ENCODE measurements around the gene USP3. TPM values are rescaled to one million over a fixed set of nuclear protein-coding genes. Genes with fewer than 3 reads are reported as not detected.

The USP3 gene
- polyA plus RNA-seq (ENCODE audit: insufficient read length in 4 of 4): 10 to 100 TPM; 31.6 to 45.0 (median 37.8) TPM

DNA sequence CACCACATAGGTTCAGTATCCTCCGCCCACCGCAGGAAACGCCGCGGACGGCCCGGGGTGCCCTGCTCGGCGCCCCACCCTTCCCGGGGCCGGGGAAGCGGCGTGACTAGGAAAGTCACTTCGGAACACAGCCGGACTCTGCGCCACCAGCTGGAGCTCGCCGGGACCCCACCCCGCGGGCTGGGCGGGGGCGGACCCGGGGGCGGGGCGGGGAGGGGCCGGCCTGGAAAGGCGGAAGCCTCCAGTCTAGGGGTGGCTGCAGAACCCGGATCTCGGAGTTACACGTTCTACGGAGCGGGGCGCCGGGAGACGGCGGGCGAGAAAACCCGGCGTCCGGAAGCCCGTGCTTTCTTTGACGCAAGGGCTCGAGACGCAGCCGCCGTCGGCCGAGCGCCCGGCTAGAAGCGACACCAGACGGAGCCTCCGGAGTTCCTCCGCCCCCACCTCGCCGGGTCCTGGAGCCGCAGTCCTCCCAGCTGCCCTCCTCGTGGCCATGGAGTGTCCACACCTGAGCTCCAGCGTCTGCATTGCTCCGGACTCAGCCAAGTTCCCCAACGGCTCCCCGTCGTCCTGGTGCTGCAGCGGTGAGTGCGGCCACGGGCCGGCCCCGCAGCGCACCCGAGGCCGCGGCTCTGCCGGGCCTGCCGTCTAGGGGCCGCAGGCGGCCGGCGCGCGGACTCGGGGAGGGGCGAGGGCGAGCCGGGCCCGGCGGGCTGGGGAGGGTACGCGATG lies at the start of gene USP3:
USP3 (plus strand) TSS at position 347 of the 732 bp plus-strand sequence; CDS start at position 494, 147 bp downstream.
- DNase-seq (ENCODE audit: low read depth in 4 of 4, low spot score in 2 of 4): peak; percentile 84 to 93 (median 93)

DNA sequence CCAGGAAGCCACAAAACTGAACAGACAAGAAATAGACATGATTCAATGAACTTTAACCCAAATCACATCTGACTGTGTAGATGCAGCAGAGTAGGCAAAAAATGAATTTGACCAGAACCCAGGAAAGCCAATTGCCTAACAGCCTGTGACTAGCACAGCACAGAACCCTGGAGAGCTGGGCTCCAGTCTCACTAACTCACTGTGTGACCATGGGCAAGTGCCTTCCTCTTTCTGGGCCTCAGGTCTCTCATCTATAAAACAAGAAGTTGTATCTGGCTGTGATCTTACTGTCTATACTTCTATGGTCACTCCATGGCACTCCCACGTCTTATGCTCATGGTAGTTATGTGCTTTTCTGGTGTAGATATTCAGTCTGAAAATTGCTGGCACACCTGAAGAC lies 48.1 kb upstream of the USP3 start:
- no peak for DNase-seq (ENCODE audit: low read depth in 4 of 4, low spot score in 2 of 4)

GRCh38 chr15:63457379-63457778 lies 47.0 kb upstream of the USP3 start:
- DNase-seq (ENCODE audit: low read depth in 4 of 4, low spot score in 2 of 4): no peak

- no peak for DNase-seq (ENCODE audit: low read depth in 4 of 4, low spot score in 2 of 4)
Measured at GRCh38 chr15:63458026-63458425, 46.4 kb upstream of the USP3 start.

DNA sequence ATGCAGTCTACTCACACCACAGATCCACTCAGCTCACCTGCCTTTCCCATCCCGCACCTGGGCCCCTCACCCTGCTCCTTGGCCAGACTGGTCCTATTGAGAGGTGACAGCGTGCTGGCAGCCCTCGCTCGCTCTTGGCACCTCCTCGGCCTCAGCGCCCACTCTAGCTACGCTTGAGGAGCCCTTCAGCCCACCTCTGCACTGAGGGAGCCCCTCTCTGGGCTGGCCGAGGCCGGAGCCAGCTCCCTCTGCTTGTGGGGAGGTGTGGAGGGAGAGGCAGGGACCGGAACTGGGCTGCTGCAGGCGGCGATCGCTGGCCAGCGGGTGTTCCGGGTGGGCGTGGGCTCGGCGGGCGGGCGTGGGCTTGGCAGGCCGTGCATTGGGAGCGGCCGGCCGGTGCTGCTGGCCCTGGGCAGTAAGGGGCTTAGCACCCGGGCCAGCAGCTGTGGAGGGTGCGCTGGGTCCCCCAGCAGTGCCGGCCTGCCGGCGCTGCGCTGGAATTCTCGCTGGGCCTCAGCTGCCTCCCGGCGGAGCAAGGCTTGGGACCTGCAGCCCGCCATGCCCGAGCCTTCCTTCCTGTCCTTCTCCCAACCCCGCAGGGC lies 45.5 kb upstream of the USP3 start:
- DNase-seq (ENCODE audit: low read depth in 4 of 4, low spot score in 2 of 4): no peak

GRCh38 chr15:63460210-63461155 lies 43.9 kb upstream of the USP3 start:
- DNase-seq (ENCODE audit: low read depth in 4 of 4, low spot score in 2 of 4): no peak

- no peak for DNase-seq (ENCODE audit: low read depth in 4 of 4, low spot score in 2 of 4)
Measured at GRCh38 chr15:63461230-63461985, 43.0 kb upstream of the USP3 start.

DNA sequence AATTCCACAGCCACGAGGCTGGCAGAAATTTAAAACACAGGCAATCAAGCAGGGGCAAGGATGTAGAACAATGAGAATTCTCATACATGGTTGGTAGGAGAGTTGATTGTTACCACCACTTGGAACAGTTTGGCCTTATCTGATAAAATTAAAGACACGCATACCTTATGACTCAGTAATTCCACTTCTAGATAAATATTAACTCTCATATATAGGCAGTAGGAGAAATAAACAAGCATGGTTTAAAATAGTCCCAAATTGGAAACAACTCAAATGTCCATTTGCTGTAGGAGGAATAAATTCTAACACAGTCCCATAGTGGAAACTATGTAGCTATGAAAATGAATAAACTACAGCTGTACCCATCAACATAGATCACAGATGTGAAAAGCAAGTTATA lies 42.3 kb upstream of the USP3 start:
- DNase-seq (ENCODE audit: low read depth in 4 of 4, low spot score in 2 of 4): no peak

- DNase-seq (ENCODE audit: low read depth in 4 of 4, low spot score in 2 of 4): no peak
Measured at GRCh38 chr15:63463036-63463435, 41.4 kb upstream of the USP3 start.

DNA sequence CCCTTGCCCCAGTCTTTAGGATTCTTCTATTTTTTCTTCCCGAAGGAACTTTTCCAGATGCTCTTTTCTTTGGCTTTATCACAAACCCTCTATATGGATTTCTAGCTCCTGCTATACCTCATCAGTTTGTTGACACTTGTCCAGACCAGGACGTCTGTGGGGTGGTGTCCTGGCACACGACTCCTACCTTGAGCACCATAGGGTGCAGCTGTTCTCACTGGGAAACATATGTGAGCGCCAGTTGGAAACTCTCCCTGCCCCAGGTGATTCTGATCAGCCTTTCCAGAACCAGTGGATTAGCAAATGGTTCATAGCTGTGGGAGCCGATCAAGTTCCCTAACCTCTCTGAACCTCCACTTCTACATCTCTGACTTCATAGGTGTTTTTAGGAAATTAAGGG lies 40.6 kb upstream of the USP3 start:
- no peak for DNase-seq (ENCODE audit: low read depth in 4 of 4, low spot score in 2 of 4)

- no peak for DNase-seq (ENCODE audit: low read depth in 4 of 4, low spot score in 2 of 4)
Measured at GRCh38 chr15:63465104-63465503, 39.3 kb upstream of the USP3 start.

DNA sequence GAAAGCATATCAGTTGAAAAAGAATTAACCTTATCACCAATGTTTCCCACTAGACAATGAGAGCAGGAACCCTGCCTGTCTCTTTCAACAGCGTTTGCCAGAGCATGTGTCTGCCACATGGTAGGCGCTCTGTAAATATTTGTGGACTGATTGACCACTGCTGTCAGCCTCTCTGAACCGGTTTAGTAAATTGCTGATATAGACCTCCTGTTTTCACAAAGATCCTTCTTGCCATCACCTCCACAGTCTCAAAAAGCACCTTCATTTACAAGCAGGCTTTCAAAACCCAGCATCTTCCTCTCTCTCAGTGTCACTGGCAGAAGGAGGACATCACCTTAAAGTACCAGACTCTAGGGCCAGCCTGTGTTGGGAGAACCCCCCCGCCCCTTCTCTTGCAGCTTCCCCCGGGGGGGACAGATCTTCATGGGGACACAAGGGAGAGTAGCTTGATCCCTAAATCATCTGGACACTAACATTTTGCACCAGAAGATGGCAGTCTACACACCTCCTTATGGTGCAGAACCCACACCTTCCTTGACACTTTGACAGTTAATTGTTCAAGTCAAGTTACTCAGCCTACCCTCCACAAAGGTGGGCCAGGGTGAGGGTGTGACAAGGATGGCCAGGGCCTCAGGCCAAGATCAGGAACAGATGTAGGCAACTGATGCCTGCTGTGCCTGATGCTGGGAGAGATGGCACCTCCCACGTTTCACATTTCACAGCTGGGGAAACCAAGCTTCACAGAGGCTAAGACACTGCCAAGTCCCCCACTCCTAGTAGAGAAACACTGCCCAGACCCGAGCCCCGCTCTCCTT lies 37.8 kb upstream of the USP3 start:
- DNase-seq (ENCODE audit: low read depth in 4 of 4, low spot score in 2 of 4): peak in 1 of 4 donors; percentile 46

- DNase-seq (ENCODE audit: low read depth in 4 of 4, low spot score in 2 of 4): no peak
Measured at GRCh38 chr15:63469190-63469589, 35.2 kb upstream of the USP3 start.

DNA sequence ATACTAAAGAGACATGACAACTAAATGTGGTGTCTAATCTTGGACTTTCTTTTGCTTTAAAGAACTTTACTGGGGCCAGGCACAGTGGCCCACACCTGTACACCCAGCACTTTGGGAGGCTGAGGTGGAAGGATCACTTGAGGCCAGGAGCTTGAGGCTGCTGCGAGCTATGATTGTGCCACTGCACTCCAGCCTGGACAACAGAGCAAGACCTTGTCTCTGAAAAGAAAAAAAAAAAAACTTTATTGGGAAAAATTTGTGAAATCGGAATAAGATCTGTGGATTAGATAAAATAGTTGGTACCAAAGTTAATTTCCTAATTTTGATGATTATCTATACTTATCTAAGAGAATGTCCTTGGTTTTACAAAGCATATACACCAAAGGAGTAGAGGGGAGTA lies 34.4 kb upstream of the USP3 start:
- no peak for DNase-seq (ENCODE audit: low read depth in 4 of 4, low spot score in 2 of 4)

GRCh38 chr15:63473007-63473748 lies 31.2 kb upstream of the USP3 start:
- DNase-seq (ENCODE audit: low read depth in 4 of 4, low spot score in 2 of 4): no peak

DNA sequence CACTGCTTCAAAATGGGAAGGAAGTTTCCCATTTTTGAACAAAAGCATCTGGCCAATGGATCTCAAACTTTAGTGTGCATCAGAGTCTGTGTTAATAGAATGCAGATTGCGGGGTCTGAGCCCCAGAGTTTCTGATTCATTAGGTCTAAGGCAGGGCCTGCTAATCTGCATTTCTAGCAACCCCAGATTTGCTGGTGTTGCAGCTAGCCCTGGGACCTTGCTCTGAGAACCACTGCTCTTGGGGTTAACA lies 30.7 kb upstream of the USP3 start:
- DNase-seq (ENCODE audit: low read depth in 4 of 4, low spot score in 2 of 4): no peak

- peak in 2 of 4 donors; percentile 32 to 50 for DNase-seq (ENCODE audit: low read depth in 4 of 4, low spot score in 2 of 4)
Measured at GRCh38 chr15:63473999-63474809, 30.2 kb upstream of the USP3 start.

GRCh38 chr15:63474810-63475316 lies 29.5 kb upstream of the USP3 start:
- peak in 1 of 4 donors; percentile 63 for DNase-seq (ENCODE audit: low read depth in 4 of 4, low spot score in 2 of 4)

Measured in left renal cortex interstitium (tissue), 4 donors.